K562 (cell line): ENCODE results near the gene ANKRD31. TPM values are rescaled to one million over a fixed set of nuclear protein-coding genes. Genes with fewer than 3 reads are reported as not detected.

Experiments used
- ATAC-seq: fragments of 200-7000 bp; cut with Tn5 transposase; 3 replicates; pipeline ENCODE4 v1.9.1; 2020; ENCODE audit warnings: moderate library complexity
- BruUV-seq: library from RNA; stranded (reverse); fragments of 400-500 nt; replicated peaks from 2 replicates; lab custom pipeline; 2021; lab: Mats Ljungman, UMichigan
- CTCF ChIA-PET: fragments of 300-600 bp; formaldehyde crosslinking; extraction: SDS; loops from one replicate; lab custom pipeline; 2021; ENCODE audit warnings: low intra/inter-chr PET ratio; lab: Yijun Ruan, JAX
- POLR2A ChIA-PET: fragments of 300-600, 350-650 bp; sonication (Branson Sonifier 250); formaldehyde crosslinking; extraction: SDS; loops from one replicate; lab custom pipeline; 2021; ENCODE audit warnings: antibody characterized with exemption, inconsistent platforms; lab: Yijun Ruan, JAX
- DNase-seq, 4 experiments: peaks; one replicate each; pipeline versions ENCODE4 v3.0.0 to v3.0.0-alpha.2; 2011 to 2018; ENCODE audit warnings: low spot score in 3 of 4, mixed read lengths in 3 of 4; ENCODE audit errors: extremely low read depth in 1 of 4
- FAIRE-seq: peaks from 2 replicates; lab custom pipeline; 2011; peaks lifted over from hg19 to GRCh38; lab: Jason Lieb, UNC
- H2AFZ ChIP-seq: 2 replicates; pipeline ENCODE4 v1.6.0; 2011; ENCODE audit warnings: low read depth, low read length, control low read depth, inconsistent platforms
- H3K27ac ChIP-seq: fragments of 200-600 bp; 3 replicates; pipeline ENCODE4 v1.8.0; 2011; ENCODE audit warnings: low read depth, mild to moderate bottlenecking, control low read depth, inconsistent platforms, low read length, moderate library complexity, mixed read lengths; ENCODE audit errors: extremely low read depth
- H3K27me3 ChIP-seq, 2 experiments: fragments of 300-600 bp in 1 of 2; 2 replicates in 1 of 2; 3 replicates in 1 of 2; pipeline versions ENCODE4 v1.6.0 to v1.8.0; 2011; ENCODE audit warnings: inconsistent platforms in 2 of 2, low read length in 2 of 2, mild to moderate bottlenecking in 1 of 2, mixed read lengths in 1 of 2, moderate library complexity in 1 of 2; ENCODE audit not compliant: control insufficient read depth in 2 of 2, insufficient read depth in 2 of 2
- H3K36me3 ChIP-seq: fragments of 300-600 bp; 3 replicates; pipeline ENCODE4 v1.8.0; 2011; ENCODE audit warnings: mild to moderate bottlenecking, low read length, inconsistent platforms; ENCODE audit not compliant: control insufficient read depth, insufficient read depth
- H3K4me1 ChIP-seq, 2 experiments: fragments of 200-600 bp in 1 of 2; replicated peaks in 1 of 2; 2 replicates in 1 of 2; 3 replicates in 1 of 2; pipeline versions ENCODE4 v1.5.1 to v1.8.0; 2011; ENCODE audit warnings: inconsistent platforms in 2 of 2, low read length in 2 of 2, mild to moderate bottlenecking in 1 of 2, mixed read lengths in 1 of 2, moderate library complexity in 1 of 2; ENCODE audit not compliant: control insufficient read depth in 2 of 2, insufficient read depth in 2 of 2
- H3K4me2 ChIP-seq: 2 replicates; pipeline ENCODE4 v1.6.1; 2011; ENCODE audit warnings: low read length, control low read depth, inconsistent platforms, mixed read lengths; ENCODE audit not compliant: insufficient read depth
- H3K4me3 ChIP-seq: fragments of 200-600 bp; sonication (generic), shearing (Covaris generic); 2 replicates; pipeline ENCODE4 v1.5.1; 2016; ENCODE audit warnings: control low read depth, inconsistent platforms
- H3K79me2 ChIP-seq: fragments of 200-600 bp; 3 replicates; pipeline ENCODE4 v1.8.0; 2011; ENCODE audit warnings: low read length, inconsistent platforms; ENCODE audit not compliant: control insufficient read depth, insufficient read depth
- H3K9ac ChIP-seq, 2 experiments: 2 replicates each; pipeline versions ENCODE4 v1.6.0 to v1.6.1; 2011; ENCODE audit warnings: low read depth in 2 of 2, low read length in 2 of 2, control low read depth in 1 of 2, inconsistent platforms in 1 of 2, mild to moderate bottlenecking in 1 of 2, mixed read lengths in 1 of 2; ENCODE audit not compliant: insufficient read depth in 1 of 2
- H3K9me1 ChIP-seq: one replicate; pipeline ENCODE4 v1.6.0; 2011; ENCODE audit warnings: inconsistent platforms, mild to moderate bottlenecking, low read length, moderate library complexity; ENCODE audit not compliant: control insufficient read depth, insufficient read depth
- H3K9me3 ChIP-seq: replicated peaks from 2 replicates; pipeline ENCODE4 v1.5.1; 2011; ENCODE audit warnings: low read depth, low read length, inconsistent platforms; ENCODE audit not compliant: control insufficient read depth, insufficient read depth
- H4K20me1 ChIP-seq: replicated peaks from 2 replicates; pipeline ENCODE4 v1.6.1; 2011; ENCODE audit warnings: low read length, inconsistent platforms, mixed read lengths; ENCODE audit not compliant: control insufficient read depth, insufficient read depth
- DDX20 ChIP-seq: fragments of 450-650 bp; IDR thresholded peaks from 2 replicates; pipeline ENCODE4 v1.6.1; 2016; ENCODE audit warnings: missing genetic modification characterization, low read depth, mild to moderate bottlenecking, missing compliant biosample characterization, moderate library complexity
- HMG20A ChIP-seq: fragments of 450-650 bp; formaldehyde crosslinking; conservative IDR thresholded peaks from 2 replicates; pipeline ENCODE4 v1.4.0; 2020; ENCODE audit warnings: mild to moderate bottlenecking, mixed read lengths
- MBD1 ChIP-seq: fragments of 250-450 bp; sonication (Bioruptor Pico); IDR thresholded peaks from 2 replicates; pipeline ENCODE4 v1.8.0; 2022; ENCODE audit warnings: inconsistent platforms
- MCM3 ChIP-seq: fragments of 450-650 bp; IDR thresholded peaks from 2 replicates; pipeline ENCODE4 v1.6.1; 2016
- NR3C1 ChIP-seq: sonication (generic); formaldehyde crosslinking; IDR thresholded peaks from 2 replicates; pipeline ENCODE4 v1.8.1; 2022; ENCODE audit warnings: missing genetic modification reagents
- NRF1 ChIP-seq, 2 experiments: fragments of 450-650 bp; IDR thresholded peaks in 1 of 2; conservative IDR thresholded peaks in 1 of 2; 2 replicates each; pipeline ENCODE4 v1.6.1; 2014; ENCODE audit warnings: mild to moderate bottlenecking in 2 of 2
- POLR2AphosphoS2 ChIP-seq: IDR thresholded peaks from 2 replicates; pipeline ENCODE4 v1.6.1; 2012; ENCODE audit warnings: low read length, improper control_type of control experiment
- POLR3G ChIP-seq: IDR thresholded peaks from 2 replicates; pipeline ENCODE4 v1.6.1; 2011; ENCODE audit not compliant: insufficient read length, insufficient replicate concordance; ENCODE audit errors: extremely low read depth
- PURB ChIP-seq: sonication (generic); formaldehyde crosslinking; IDR thresholded peaks from 2 replicates; pipeline ENCODE4 v1.9.0; 2021; ENCODE audit warnings: low read depth, mild to moderate bottlenecking, missing genetic modification reagents
- RAD51 ChIP-seq: fragments of 450-650 bp; IDR thresholded peaks from 2 replicates; pipeline ENCODE4 v1.7.1; 2016; ENCODE audit warnings: low read depth, mild to moderate bottlenecking, borderline replicate concordance
- RHOXF2B ChIP-seq: fragments of 250-450 bp; sonication (Bioruptor Pico); conservative IDR thresholded peaks from 2 replicates; pipeline ENCODE4 v1.5.1; 2021
- SAP30 ChIP-seq: fragments of 200-600 bp; sonication (generic); IDR thresholded peaks from 2 replicates; pipeline ENCODE4 v1.6.1; 2012; ENCODE audit warnings: borderline replicate concordance, low read depth, mild to moderate bottlenecking, moderate library complexity, low read length, control low read depth, inconsistent platforms; ENCODE audit not compliant: insufficient read depth, poor library complexity, severe bottlenecking
- SMAD2 ChIP-seq: fragments of 150-350 bp; IDR thresholded peaks from 2 replicates; pipeline ENCODE4 v1.6.1; 2014; ENCODE audit warnings: low read depth, mild to moderate bottlenecking, low read length
- ZBTB12 ChIP-seq: fragments of 250-450 bp; sonication (Bioruptor Pico); IDR thresholded peaks from 2 replicates; pipeline ENCODE4 v1.4.0; 2020
- ZEB2 ChIP-seq: fragments of 450-650 bp; IDR thresholded peaks from 2 replicates; pipeline ENCODE4 v1.6.1; 2016
- ZKSCAN8 ChIP-seq: fragments of 200-800 bp; sonication (Bioruptor generic); IDR thresholded peaks from 2 replicates; pipeline ENCODE4 v1.6.1; 2016; ENCODE audit warnings: missing genetic modification characterization, missing compliant biosample characterization
- ZNF511 ChIP-seq: sonication (generic); formaldehyde crosslinking; IDR thresholded peaks from 2 replicates; pipeline ENCODE4 v1.8.0; 2022; ENCODE audit warnings: mild to moderate bottlenecking, missing genetic modification reagents
- ZNF75A ChIP-seq: fragments of 450-650 bp; formaldehyde crosslinking; IDR thresholded peaks from 2 replicates; pipeline ENCODE4 v1.4.0; 2020; ENCODE audit warnings: mild to moderate bottlenecking
- ZSCAN29 ChIP-seq: fragments of 450-650 bp; IDR thresholded peaks from 2 replicates; pipeline ENCODE4 v1.6.1; 2017
- WGBS: fragments of 100-300 bp; shearing (Covaris generic); methylation state at CpG from one replicate; pipeline ENCODE4 v1.1.6; 2016; ENCODE audit warnings: low coverage, mixed read lengths; ENCODE audit not compliant: insufficient coverage; ENCODE audit errors: missing lambda C conversion rate; 5-methylcytosine and 5-hydroxymethylcytosine counted together
- in situ Hi-C: fragments of 300-500 bp; cut with MboI; formaldehyde crosslinking; loops from 4 replicates; pipeline ENCODE4 v1.15.0; 2018; ENCODE audit warnings: inconsistent platforms, mixed read lengths
- intact Hi-C: fragments of 100-400 bp; cut with micrococcal nuclease; formaldehyde crosslinking; loops from 2 replicates; pipeline ENCODE4 v1.14.2; 2022
- polyA plus RNA-seq, 8 experiments: library from polyadenylated mRNA; depleted of rRNA in 4 of 8; stranded (reverse) in 5 of 8; unstranded in 3 of 8; fragments of >200 nt; fragmentation: Nextera tagmentation in 2 of 8; fragmentation: Illumina TruSeq in 1 of 8; extraction: Ambion mirVana in 2 of 8; extraction: Trizol in 1 of 8; gene quantifications; 2 replicates each; pipeline versions ENCODE4 v1.2.1 to v1.2.3, GENCODE V29; 2011 to 2014; ENCODE audit warnings: inconsistent platforms in 1 of 8, missing spikeins in 1 of 8
- total RNA-seq, 7 experiments: library from RNA; depleted of rRNA in 6 of 7; stranded (reverse); fragments of >200 nt in 6 of 7; fragmentation: Illumina TruSeq in 2 of 7; extraction: Trizol in 2 of 7; gene quantifications; 2 replicates each; pipeline versions ENCODE4 v1.2.1 to v1.2.3, GENCODE V29; 2011 to 2021; ENCODE audit warnings: low replicate concordance in 1 of 7

The ANKRD31 gene
- total and polyA plus RNA-seq, 9 of the 15 experiments (the other 6 are each of a cell fraction or from before 2014, with no cell fraction given), result under 0.01 to 0.11 (median 0.05) TPM; not detected in 1

- H3K4me1 ChIP-seq, result no peaks in the 10 kb centered on the region
- H3K9ac ChIP-seq, result no peak overlapping the region
- no peak overlapping the region for H3K4me3 ChIP-seq
- WGBS, result 0% methylated on average over 2 of the region's 2 CpGs
- no TSS peak for BruUV-seq
- FAIRE-seq (no peak), ATAC-seq (no peak), DNase-seq (no peak)
- no peaks in the 10 kb centered on the region for H3K36me3 ChIP-seq
- H3K9me1 ChIP-seq, result no peaks in the 10 kb centered on the region
- no peak overlapping the region for H3K27ac ChIP-seq
- H3K27me3 ChIP-seq, result peaks cover 2 to 10% of the 10 kb centered on the region in 2 experiments; a peak in 4 of 5 replicates
- H4K20me1 ChIP-seq, result no peaks in the 10 kb centered on the region
- no peak overlapping the region for H3K4me2 ChIP-seq
- no peaks in the 10 kb centered on the region for H3K9me3 ChIP-seq
- ChIA-PET CTCF (no interaction called here), POLR2A (no interaction called here)
- intact Hi-C loops, result no loop called here
- in situ Hi-C loops, result no loop called here
- H2AFZ ChIP-seq, result no peak overlapping the region
- H3K79me2 ChIP-seq, result no peaks in the 10 kb centered on the region
- TF ChIP-seq POLR2AphosphoS2 (no peak), ZKSCAN8 (CRISPR knock-in tag) (no peak), ZEB2 (no peak), RAD51 (no peak), ZNF511 (CRISPR knock-in tag) (no peak), NR3C1 (CRISPR knock-in tag) (no peak), ZSCAN29 (no peak), NRF1 (conservative IDR thresholded peaks at IDR 0.05 in 1 of 2, IDR thresholded peaks at IDR 0.05 in 1 of 2) (no peak), HMG20A (CRISPR knock-in tag) (no peak), RHOXF2B (no peak), POLR3G (no peak), ZBTB12 (no peak), PURB (no peak), MCM3 (no peak), ZNF75A (CRISPR knock-in tag) (no peak), SMAD2 (no peak), SAP30 (no peak), MBD1 (no peak), DDX20 (tag) (no peak)
These were observed 45.9 kb upstream of the ANKRD31 start for GRCh38 chr5:75282581-75282980.
